HepG2 (cell line): ENCODE measurements around the gene SPTAN1. TPM values are rescaled to one million over a fixed set of nuclear protein-coding genes. Genes with fewer than 3 reads are reported as not detected.
A peak's percentile ranks its signal among the peaks of the same experiment; 100 is the strongest.

Experiments
- AHR ChIP-seq: IDR thresholded peaks from 2 replicates; pipeline ENCODE4 v1.6.1; 2018; ENCODE audit warnings: missing genetic modification reagents, missing compliant biosample characterization
- GPN1 ChIP-seq: sonication (generic); formaldehyde crosslinking; IDR thresholded peaks from 2 replicates; pipeline ENCODE4 v1.5.1; 2020; ENCODE audit warnings: missing genetic modification reagents, borderline replicate concordance
- MBD4 ChIP-seq: IDR thresholded peaks from 2 replicates; pipeline ENCODE4 v1.6.1; 2012; ENCODE audit warnings: low read length, inconsistent platforms, borderline replicate concordance
- PHF21A ChIP-seq: sonication (generic); formaldehyde crosslinking; IDR thresholded peaks from 2 replicates; pipeline ENCODE4 v1.5.0; 2020; ENCODE audit warnings: mild to moderate bottlenecking, missing genetic modification reagents
- RXRA ChIP-seq: sonication (generic); formaldehyde crosslinking; IDR thresholded peaks from 2 replicates; pipeline ENCODE4 v1.5.1; 2020; ENCODE audit warnings: missing genetic modification reagents
- SIX1 ChIP-seq: sonication (generic); formaldehyde crosslinking; IDR thresholded peaks from 2 replicates; pipeline ENCODE4 v1.4.0; 2020; ENCODE audit warnings: missing genetic modification reagents, borderline replicate concordance
- ZNF160 ChIP-seq: sonication (generic); formaldehyde crosslinking; IDR thresholded peaks from 2 replicates; pipeline ENCODE4 v1.8.0; 2022; ENCODE audit warnings: mild to moderate bottlenecking, inconsistent platforms, missing genetic modification reagents
- ZNF33B ChIP-seq: sonication (generic); formaldehyde crosslinking; IDR thresholded peaks from 2 replicates; pipeline ENCODE4 v1.5.1; 2020; ENCODE audit warnings: mild to moderate bottlenecking, missing genetic modification reagents
- polyA plus RNA-seq, 8 experiments: library from polyadenylated mRNA; depleted of rRNA in 3 of 8; stranded (reverse) in 7 of 8; unstranded in 1 of 8; fragments of >200 nt; fragmentation: Illumina TruSeq in 4 of 8; extraction: Trizol in 4 of 8; gene quantifications; 2 replicates each; pipeline versions ENCODE4 v1.2.1 to v1.2.3, GENCODE V29; 2011 to 2016; ENCODE audit warnings: low read depth in 4 of 8, missing spikeins in 1 of 8, mixed read lengths in 1 of 8; ENCODE audit not compliant: insufficient read depth in 1 of 8
- total RNA-seq, 5 experiments: library from RNA; depleted of rRNA; stranded (reverse); fragments of >200 nt; fragmentation: Illumina TruSeq; extraction: Trizol; gene quantifications; 2 replicates each; pipeline ENCODE4 v1.2.3, GENCODE V29; 2016; ENCODE audit warnings: low read depth in 1 of 5
- TF ChIP-seq, protein P1 (sequence below): sonication (generic); formaldehyde crosslinking; IDR thresholded peaks from 2 replicates; pipeline ENCODE4 v1.8.0; 2022; ENCODE audit warnings: low read depth, missing genetic modification reagents
- TF ChIP-seq, protein P2 (sequence below), 2 experiments: sonication (generic) in 1 of 2; formaldehyde crosslinking in 1 of 2; IDR thresholded peaks; 2 replicates each; pipeline versions ENCODE4 v1.4.0 to v1.6.1; 2016 to 2020; ENCODE audit warnings: borderline replicate concordance in 1 of 2, low read depth in 1 of 2, mild to moderate bottlenecking in 1 of 2, missing genetic modification reagents in 1 of 2
- TF ChIP-seq, protein P3 (sequence below): sonication (generic); formaldehyde crosslinking; IDR thresholded peaks from 2 replicates; pipeline ENCODE4 v1.4.0; 2020; ENCODE audit warnings: missing genetic modification reagents
- TF ChIP-seq, protein P4 (sequence below): sonication (generic); formaldehyde crosslinking; IDR thresholded peaks from 2 replicates; pipeline ENCODE4 v1.4.0; 2020; ENCODE audit warnings: missing genetic modification reagents, borderline replicate concordance
- TF ChIP-seq, protein P5 (sequence below): sonication (generic); formaldehyde crosslinking; IDR thresholded peaks from 2 replicates; pipeline ENCODE4 v1.9.0; 2022; ENCODE audit warnings: missing genetic modification reagents, mild to moderate bottlenecking, borderline replicate concordance

SPTAN1 gene
- total and polyA plus RNA-seq, 2 of the 13 experiments (the other 11 are each of a cell fraction or from before 2014, with no cell fraction given), result 106 to 111 TPM

DNA sequence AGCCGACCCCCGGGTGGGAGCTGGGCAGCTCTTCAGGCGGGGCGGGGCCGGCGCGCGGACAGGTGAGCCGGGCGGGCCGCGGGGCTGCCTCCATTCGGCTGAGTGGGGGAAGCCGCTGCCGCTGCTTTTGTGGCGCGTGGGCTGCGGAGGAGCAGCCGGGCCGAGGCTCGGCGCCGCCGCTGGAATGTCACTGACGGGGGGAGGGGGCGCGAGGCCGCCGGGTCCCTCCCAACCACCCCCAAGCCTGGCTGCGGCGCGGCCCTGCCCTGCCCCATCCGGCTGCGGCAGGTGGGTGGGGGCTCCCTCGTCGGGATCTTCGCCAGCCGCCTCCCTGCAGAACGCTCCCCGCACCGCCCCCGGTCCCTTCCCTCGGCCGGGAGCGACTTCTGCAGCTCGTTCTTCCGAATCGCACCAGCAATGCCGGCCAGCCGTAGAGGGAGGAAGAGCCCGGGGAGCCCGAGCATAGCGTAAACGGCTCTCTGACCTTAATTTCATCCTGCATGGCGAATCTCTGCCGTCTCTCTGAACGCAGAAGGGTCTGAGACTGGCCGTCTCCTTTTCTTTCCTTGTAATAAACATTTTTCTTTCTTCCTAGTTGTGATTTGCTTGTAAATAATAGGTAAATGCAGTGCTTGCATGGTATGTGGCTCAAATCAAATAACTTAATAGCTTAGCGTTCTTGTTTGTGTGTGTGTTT, 505 bp downstream of the SPTAN1 start (continued):
- TF ChIP-seq, protein P1, sequence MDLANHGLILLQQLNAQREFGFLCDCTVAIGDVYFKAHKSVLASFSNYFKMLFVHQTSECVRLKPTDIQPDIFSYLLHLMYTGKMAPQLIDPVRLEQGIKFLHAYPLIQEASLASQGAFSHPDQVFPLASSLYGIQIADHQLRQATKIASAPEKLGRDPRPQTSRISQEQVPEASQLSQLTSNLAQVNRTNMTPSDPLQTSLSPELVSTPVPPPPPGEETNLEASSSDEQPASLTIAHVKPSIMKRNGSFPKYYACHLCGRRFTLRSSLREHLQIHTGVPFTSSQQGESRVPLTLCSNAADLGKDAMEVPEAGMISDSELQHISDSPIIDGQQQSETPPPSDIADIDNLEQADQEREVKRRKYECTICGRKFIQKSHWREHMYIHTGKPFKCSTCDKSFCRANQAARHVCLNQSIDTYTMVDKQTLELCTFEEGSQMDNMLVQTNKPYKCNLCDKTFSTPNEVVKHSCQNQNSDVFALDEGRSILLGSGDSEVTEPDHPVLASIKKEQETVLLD, result 0 out of 2 replicates have a peak, but pooled peaks have one; percentile 6
- TF ChIP-seq SIX1 (CRISPR knock-in tag), result no peak
- TF ChIP-seq, protein P2, sequence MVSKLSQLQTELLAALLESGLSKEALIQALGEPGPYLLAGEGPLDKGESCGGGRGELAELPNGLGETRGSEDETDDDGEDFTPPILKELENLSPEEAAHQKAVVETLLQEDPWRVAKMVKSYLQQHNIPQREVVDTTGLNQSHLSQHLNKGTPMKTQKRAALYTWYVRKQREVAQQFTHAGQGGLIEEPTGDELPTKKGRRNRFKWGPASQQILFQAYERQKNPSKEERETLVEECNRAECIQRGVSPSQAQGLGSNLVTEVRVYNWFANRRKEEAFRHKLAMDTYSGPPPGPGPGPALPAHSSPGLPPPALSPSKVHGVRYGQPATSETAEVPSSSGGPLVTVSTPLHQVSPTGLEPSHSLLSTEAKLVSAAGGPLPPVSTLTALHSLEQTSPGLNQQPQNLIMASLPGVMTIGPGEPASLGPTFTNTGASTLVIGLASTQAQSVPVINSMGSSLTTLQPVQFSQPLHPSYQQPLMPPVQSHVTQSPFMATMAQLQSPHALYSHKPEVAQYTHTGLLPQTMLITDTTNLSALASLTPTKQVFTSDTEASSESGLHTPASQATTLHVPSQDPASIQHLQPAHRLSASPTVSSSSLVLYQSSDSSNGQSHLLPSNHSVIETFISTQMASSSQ (IDR thresholded peaks at IDR 0.05; ENCODE audit: low read depth), result no peak
- TF ChIP-seq, protein P2 (CRISPR knock-in tag; IDR thresholded peaks at IDR 0.05; ENCODE audit: borderline replicate concordance), result 0 out of 2 replicates have a peak, but pooled peaks have one; percentile 32
- TF ChIP-seq, protein P3, sequence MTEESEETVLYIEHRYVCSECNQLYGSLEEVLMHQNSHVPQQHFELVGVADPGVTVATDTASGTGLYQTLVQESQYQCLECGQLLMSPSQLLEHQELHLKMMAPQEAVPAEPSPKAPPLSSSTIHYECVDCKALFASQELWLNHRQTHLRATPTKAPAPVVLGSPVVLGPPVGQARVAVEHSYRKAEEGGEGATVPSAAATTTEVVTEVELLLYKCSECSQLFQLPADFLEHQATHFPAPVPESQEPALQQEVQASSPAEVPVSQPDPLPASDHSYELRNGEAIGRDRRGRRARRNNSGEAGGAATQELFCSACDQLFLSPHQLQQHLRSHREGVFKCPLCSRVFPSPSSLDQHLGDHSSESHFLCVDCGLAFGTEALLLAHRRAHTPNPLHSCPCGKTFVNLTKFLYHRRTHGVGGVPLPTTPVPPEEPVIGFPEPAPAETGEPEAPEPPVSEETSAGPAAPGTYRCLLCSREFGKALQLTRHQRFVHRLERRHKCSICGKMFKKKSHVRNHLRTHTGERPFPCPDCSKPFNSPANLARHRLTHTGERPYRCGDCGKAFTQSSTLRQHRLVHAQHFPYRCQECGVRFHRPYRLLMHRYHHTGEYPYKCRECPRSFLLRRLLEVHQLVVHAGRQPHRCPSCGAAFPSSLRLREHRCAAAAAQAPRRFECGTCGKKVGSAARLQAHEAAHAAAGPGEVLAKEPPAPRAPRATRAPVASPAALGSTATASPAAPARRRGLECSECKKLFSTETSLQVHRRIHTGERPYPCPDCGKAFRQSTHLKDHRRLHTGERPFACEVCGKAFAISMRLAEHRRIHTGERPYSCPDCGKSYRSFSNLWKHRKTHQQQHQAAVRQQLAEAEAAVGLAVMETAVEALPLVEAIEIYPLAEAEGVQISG (CRISPR knock-in tag), result no peak; the same call in 1 of the 2 replicates
- no peak for TF ChIP-seq PHF21A
- no peak for TF ChIP-seq AHR
- no peak for TF ChIP-seq ZNF33B (CRISPR knock-in tag)
- TF ChIP-seq ZNF160 (CRISPR knock-in tag), result no peak
- peak; percentile 57; the same call in 1 of the 2 replicates for TF ChIP-seq RXRA (CRISPR knock-in tag)
- TF ChIP-seq, protein P4, sequence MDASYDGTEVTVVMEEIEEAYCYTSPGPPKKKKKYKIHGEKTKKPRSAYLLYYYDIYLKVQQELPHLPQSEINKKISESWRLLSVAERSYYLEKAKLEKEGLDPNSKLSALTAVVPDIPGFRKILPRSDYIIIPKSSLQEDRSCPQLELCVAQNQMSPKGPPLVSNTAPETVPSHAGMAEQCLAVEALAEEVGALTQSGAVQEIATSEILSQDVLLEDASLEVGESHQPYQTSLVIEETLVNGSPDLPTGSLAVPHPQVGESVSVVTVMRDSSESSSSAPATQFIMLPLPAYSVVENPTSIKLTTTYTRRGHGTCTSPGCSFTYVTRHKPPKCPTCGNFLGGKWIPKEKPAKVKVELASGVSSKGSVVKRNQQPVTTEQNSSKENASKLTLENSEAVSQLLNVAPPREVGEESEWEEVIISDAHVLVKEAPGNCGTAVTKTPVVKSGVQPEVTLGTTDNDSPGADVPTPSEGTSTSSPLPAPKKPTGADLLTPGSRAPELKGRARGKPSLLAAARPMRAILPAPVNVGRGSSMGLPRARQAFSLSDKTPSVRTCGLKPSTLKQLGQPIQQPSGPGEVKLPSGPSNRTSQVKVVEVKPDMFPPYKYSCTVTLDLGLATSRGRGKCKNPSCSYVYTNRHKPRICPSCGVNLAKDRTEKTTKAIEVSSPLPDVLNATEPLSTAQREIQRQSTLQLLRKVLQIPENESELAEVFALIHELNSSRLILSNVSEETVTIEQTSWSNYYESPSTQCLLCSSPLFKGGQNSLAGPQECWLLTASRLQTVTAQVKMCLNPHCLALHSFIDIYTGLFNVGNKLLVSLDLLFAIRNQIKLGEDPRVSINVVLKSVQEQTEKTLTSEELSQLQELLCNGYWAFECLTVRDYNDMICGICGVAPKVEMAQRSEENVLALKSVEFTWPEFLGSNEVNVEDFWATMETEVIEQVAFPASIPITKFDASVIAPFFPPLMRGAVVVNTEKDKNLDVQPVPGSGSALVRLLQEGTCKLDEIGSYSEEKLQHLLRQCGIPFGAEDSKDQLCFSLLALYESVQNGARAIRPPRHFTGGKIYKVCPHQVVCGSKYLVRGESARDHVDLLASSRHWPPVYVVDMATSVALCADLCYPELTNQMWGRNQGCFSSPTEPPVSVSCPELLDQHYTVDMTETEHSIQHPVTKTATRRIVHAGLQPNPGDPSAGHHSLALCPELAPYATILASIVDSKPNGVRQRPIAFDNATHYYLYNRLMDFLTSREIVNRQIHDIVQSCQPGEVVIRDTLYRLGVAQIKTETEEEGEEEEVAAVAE (CRISPR knock-in tag), result no peak
- TF ChIP-seq GPN1 (CRISPR knock-in tag), result no peak
- TF ChIP-seq, protein P5, sequence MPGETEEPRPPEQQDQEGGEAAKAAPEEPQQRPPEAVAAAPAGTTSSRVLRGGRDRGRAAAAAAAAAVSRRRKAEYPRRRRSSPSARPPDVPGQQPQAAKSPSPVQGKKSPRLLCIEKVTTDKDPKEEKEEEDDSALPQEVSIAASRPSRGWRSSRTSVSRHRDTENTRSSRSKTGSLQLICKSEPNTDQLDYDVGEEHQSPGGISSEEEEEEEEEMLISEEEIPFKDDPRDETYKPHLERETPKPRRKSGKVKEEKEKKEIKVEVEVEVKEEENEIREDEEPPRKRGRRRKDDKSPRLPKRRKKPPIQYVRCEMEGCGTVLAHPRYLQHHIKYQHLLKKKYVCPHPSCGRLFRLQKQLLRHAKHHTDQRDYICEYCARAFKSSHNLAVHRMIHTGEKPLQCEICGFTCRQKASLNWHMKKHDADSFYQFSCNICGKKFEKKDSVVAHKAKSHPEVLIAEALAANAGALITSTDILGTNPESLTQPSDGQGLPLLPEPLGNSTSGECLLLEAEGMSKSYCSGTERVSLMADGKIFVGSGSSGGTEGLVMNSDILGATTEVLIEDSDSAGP (CRISPR knock-in tag), result no peak
- TF ChIP-seq MBD4, result no peak
